Measurements from ENCODE around the gene C1orf174.

DNA sequence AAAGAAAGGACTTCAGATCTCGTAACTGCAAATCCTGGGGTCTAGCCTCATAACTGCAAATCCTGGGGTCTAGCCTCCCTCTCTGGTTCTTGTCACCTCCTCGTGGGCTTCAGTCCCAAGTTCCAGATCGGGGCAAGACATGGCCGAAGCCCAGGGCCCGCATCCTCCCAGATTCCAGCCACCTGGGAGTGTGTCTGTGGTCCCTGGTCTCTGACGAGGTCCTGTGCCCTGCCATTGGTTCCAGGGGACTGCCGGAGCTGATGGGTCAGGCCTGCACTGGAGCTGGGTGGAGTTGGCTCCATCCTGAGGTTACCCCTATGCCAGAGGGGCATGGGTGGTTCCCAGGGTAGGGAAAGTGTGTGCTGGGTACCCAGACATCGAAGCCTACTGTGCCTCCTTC lies 17.7 kb upstream of the C1orf174 start:
- TF ChIP-seq TAF1 (IDR thresholded peaks at IDR 0.05; ENCODE audit: low read depth) (no peak), EZH2 (IDR thresholded peaks at IDR 0.05; ENCODE audit: borderline replicate concordance, insufficient read depth, low read length, poor library complexity, severe bottlenecking) (no peak), EP300 (conservative IDR thresholded peaks at IDR 0.05; ENCODE audit: poor library complexity, severe bottlenecking) (no peak)
- TF ChIP-seq, protein P1, sequence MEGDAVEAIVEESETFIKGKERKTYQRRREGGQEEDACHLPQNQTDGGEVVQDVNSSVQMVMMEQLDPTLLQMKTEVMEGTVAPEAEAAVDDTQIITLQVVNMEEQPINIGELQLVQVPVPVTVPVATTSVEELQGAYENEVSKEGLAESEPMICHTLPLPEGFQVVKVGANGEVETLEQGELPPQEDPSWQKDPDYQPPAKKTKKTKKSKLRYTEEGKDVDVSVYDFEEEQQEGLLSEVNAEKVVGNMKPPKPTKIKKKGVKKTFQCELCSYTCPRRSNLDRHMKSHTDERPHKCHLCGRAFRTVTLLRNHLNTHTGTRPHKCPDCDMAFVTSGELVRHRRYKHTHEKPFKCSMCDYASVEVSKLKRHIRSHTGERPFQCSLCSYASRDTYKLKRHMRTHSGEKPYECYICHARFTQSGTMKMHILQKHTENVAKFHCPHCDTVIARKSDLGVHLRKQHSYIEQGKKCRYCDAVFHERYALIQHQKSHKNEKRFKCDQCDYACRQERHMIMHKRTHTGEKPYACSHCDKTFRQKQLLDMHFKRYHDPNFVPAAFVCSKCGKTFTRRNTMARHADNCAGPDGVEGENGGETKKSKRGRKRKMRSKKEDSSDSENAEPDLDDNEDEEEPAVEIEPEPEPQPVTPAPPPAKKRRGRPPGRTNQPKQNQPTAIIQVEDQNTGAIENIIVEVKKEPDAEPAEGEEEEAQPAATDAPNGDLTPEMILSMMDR (IDR thresholded peaks at IDR 0.05; ENCODE audit: poor library complexity, severe bottlenecking), result no peak

Measured in neural cell (in vitro differentiated cells).